HepG2 (cell line): ENCODE data around the gene SEMA4A. TPM values are rescaled to one million over a fixed set of nuclear protein-coding genes. Genes with fewer than 3 reads are reported as not detected.

ENCODE experiments used
- AHDC1 ChIP-seq: sonication (generic); formaldehyde crosslinking; IDR thresholded peaks from 2 replicates; pipeline ENCODE4 v1.5.1; 2020; ENCODE audit warnings: mild to moderate bottlenecking, missing genetic modification reagents, borderline replicate concordance
- ARNT2 ChIP-seq: sonication (generic); formaldehyde crosslinking; IDR thresholded peaks from 2 replicates; pipeline ENCODE4 v1.8.0; 2022; ENCODE audit warnings: mild to moderate bottlenecking, low read depth, missing genetic modification reagents, moderate library complexity
- ARNTL ChIP-seq: sonication (generic); formaldehyde crosslinking; IDR thresholded peaks from 2 replicates; pipeline ENCODE4 v1.4.0; 2020; ENCODE audit warnings: mild to moderate bottlenecking, missing genetic modification reagents
- ELF3 ChIP-seq: IDR thresholded peaks from 2 replicates; pipeline ENCODE4 v1.6.1; 2016; ENCODE audit warnings: missing genetic modification reagents, missing compliant biosample characterization
- EP300 ChIP-seq, 3 experiments: sonication (generic) in 1 of 3; formaldehyde crosslinking in 1 of 3; IDR thresholded peaks; 2 replicates each; pipeline versions ENCODE4 v1.5.1 to v1.6.1; 2011 to 2020; ENCODE audit warnings: low read depth in 2 of 3, low read length in 2 of 3, borderline replicate concordance in 1 of 3, improper control_type of control experiment in 1 of 3, mild to moderate bottlenecking in 1 of 3, missing genetic modification reagents in 1 of 3, moderate library complexity in 1 of 3
- HOXA5 ChIP-seq: sonication (generic); formaldehyde crosslinking; IDR thresholded peaks from 2 replicates; pipeline ENCODE4 v1.4.0; 2020; ENCODE audit warnings: missing genetic modification reagents
- MAFK ChIP-seq, 2 experiments: IDR thresholded peaks in 1 of 2; conservative IDR thresholded peaks in 1 of 2; 2 replicates each; pipeline ENCODE4 v1.6.1; 2011; ENCODE audit warnings: improper control_type of control experiment in 2 of 2, low read length in 2 of 2
- NRL ChIP-seq: sonication (generic); formaldehyde crosslinking; IDR thresholded peaks from 2 replicates; pipeline ENCODE4 v1.5.0; 2020; ENCODE audit warnings: missing genetic modification reagents, mild to moderate bottlenecking, moderate library complexity, borderline replicate concordance
- RXRB ChIP-seq: IDR thresholded peaks from 2 replicates; pipeline ENCODE4 v1.6.1; 2016; ENCODE audit warnings: borderline replicate concordance, missing genetic modification reagents, missing compliant biosample characterization
- ZBED4 ChIP-seq: sonication (generic); formaldehyde crosslinking; IDR thresholded peaks from 2 replicates; pipeline ENCODE4 v1.4.0; 2020; ENCODE audit warnings: missing genetic modification reagents, borderline replicate concordance
- ZFX ChIP-seq: sonication (generic); formaldehyde crosslinking; IDR thresholded peaks from 2 replicates; pipeline ENCODE4 v1.4.0; 2020; ENCODE audit warnings: mild to moderate bottlenecking, low read depth, missing genetic modification reagents, moderate library complexity
- ZNF576 ChIP-seq: sonication (generic); formaldehyde crosslinking; IDR thresholded peaks from 2 replicates; pipeline ENCODE4 v1.4.0; 2020; ENCODE audit warnings: mild to moderate bottlenecking, missing genetic modification reagents
- ZSCAN25 ChIP-seq: sonication (generic); formaldehyde crosslinking; IDR thresholded peaks from 2 replicates; pipeline ENCODE4 v1.8.0; 2022; ENCODE audit warnings: mild to moderate bottlenecking, missing genetic modification reagents
- ZSCAN31 ChIP-seq: sonication (generic); formaldehyde crosslinking; IDR thresholded peaks from 2 replicates; pipeline ENCODE4 v1.5.0; 2020; ENCODE audit warnings: low read depth, mild to moderate bottlenecking, missing genetic modification reagents
- polyA plus RNA-seq, 8 experiments: library from polyadenylated mRNA; depleted of rRNA in 3 of 8; stranded (reverse) in 7 of 8; unstranded in 1 of 8; fragments of >200 nt; fragmentation: Illumina TruSeq in 4 of 8; extraction: Trizol in 4 of 8; gene quantifications; 2 replicates each; pipeline versions ENCODE4 v1.2.1 to v1.2.3, GENCODE V29; 2011 to 2016; ENCODE audit warnings: low read depth in 4 of 8, missing spikeins in 1 of 8, mixed read lengths in 1 of 8; ENCODE audit not compliant: insufficient read depth in 1 of 8
- total RNA-seq, 5 experiments: library from RNA; depleted of rRNA; stranded (reverse); fragments of >200 nt; fragmentation: Illumina TruSeq; extraction: Trizol; gene quantifications; 2 replicates each; pipeline ENCODE4 v1.2.3, GENCODE V29; 2016; ENCODE audit warnings: low read depth in 1 of 5
- TF ChIP-seq, protein P1 (sequence below): IDR thresholded peaks from 2 replicates; pipeline ENCODE4 v1.6.1; 2016; ENCODE audit warnings: missing compliant biosample characterization, missing genetic modification reagents, borderline replicate concordance

Gene SEMA4A
- total and polyA plus RNA-seq, 2 of the 13 experiments (the other 11 are each of a cell fraction or from before 2014, with no cell fraction given) = 0.09 to 0.20 TPM

DNA sequence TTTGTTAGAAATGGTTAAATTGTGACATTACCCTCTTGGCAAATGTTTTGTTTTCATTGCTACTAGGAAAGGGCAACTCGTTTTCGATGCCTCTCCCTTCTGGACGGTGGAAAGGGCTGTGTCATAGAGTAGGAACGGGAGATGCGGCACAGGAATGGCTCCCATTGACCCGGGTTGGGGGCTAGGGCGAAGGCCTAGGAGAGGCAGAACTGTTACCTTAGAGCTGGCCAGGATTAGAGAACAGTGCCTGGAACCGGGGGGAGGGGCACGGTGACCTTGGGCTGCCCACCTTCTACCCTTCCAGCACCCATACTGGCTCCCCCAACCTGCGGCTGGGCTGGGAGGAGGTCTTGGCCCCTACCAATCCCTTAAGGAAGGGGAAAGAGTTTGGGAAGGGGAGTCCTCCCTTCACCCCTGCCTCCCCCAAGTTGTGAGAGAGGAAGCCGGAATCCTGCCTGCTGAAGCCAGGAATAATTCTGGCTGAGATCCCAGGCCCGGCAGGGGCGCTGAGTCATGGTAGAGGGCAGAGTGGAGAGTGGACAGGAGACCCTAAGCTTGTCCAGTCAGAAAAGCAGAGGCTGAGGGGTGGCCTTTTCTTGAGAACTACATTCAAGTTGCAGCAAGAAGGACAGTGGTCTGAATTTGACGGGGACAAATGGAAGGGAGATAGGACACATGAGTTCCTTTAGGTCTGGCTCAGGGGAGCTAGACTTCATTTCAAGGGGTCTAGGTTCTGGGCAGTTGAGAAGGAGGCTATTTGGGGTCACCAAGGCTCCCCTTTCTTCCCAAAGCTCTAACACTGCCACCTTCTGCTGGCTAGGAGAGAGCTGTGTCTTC, 30.6 kb upstream of the SEMA4A start (continued):
- 0 out of 2 replicates have a peak, but pooled peaks have one; percentile 46 for TF ChIP-seq AHDC1 (CRISPR knock-in tag)
- TF ChIP-seq, protein P1, sequence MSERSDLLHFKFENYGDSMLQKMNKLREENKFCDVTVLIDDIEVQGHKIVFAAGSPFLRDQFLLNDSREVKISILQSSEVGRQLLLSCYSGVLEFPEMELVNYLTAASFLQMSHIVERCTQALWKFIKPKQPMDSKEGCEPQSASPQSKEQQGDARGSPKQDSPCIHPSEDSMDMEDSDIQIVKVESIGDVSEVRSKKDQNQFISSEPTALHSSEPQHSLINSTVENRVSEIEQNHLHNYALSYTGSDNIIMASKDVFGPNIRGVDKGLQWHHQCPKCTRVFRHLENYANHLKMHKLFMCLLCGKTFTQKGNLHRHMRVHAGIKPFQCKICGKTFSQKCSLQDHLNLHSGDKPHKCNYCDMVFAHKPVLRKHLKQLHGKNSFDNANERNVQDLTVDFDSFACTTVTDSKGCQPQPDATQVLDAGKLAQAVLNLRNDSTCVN = 0 out of 2 replicates have a peak, but pooled peaks have one; percentile 14
- peak; percentile 59 for TF ChIP-seq ZSCAN25 (CRISPR knock-in tag)
- TF ChIP-seq MAFK (conservative IDR thresholded peaks at IDR 0.05 in 1 of 2, IDR thresholded peaks at IDR 0.05 in 1 of 2; ENCODE audit: low read length in 2 of 2) = peak; percentile 52 to 73
- no peak for TF ChIP-seq ARNT2 (CRISPR knock-in tag)
- 0 out of 2 replicates have a peak, but pooled peaks have one; percentile 12 for TF ChIP-seq ELF3 (CRISPR knock-in tag)
- TF ChIP-seq ARNTL = peak; percentile 17; the same call in 1 of the 2 replicates
- TF ChIP-seq EP300 (IDR thresholded peaks at IDR 0.05; ENCODE audit: low read depth in 2 of 2, low read length in 2 of 2) = no peak
- 0 out of 2 replicates have a peak, but pooled peaks have one; percentile 22 for TF ChIP-seq EP300 (CRISPR knock-in tag; IDR thresholded peaks at IDR 0.05; ENCODE audit: borderline replicate concordance)
- TF ChIP-seq NRL (CRISPR knock-in tag) = 0 out of 2 replicates have a peak, but pooled peaks have one; percentile 26
- TF ChIP-seq ZBED4 (CRISPR knock-in tag) = peak; percentile 58; the same call in 1 of the 2 replicates
- TF ChIP-seq RXRB (CRISPR knock-in tag) = 0 out of 2 replicates have a peak, but pooled peaks have one; percentile 23
- TF ChIP-seq ZNF576 (CRISPR knock-in tag) = no peak
- 0 out of 2 replicates have a peak, but pooled peaks have one; percentile 29 for TF ChIP-seq ZSCAN31 (CRISPR knock-in tag)
- peak; percentile 54 for TF ChIP-seq ZFX (CRISPR knock-in tag)
- 0 out of 2 replicates have a peak, but pooled peaks have one; percentile 36 for TF ChIP-seq HOXA5 (CRISPR knock-in tag)
